Large intestine (tissue), 3 donors: ENCODE measurements around the gene VWA7. TPM values are rescaled to one million over a fixed set of nuclear protein-coding genes. Genes with fewer than 3 reads are reported as not detected.
"Not testable (repeated sequence)": the region's sequence is repeated elsewhere in the genome, so short reads cannot be mapped to it uniquely, and the experiment has no call there.

Source experiments
- DNase-seq, 2 donors: peaks; one replicate each; pipeline versions ENCODE4 v3.0.0 to v3.0.0-alpha.2; 2013
- H3K27ac ChIP-seq: one replicate; pipeline ENCODE4 v1.5.1; 2013; ENCODE audit warnings: low read length
- H3K27me3 ChIP-seq: 2 replicates; pipeline ENCODE4 v1.6.1; 2013; ENCODE audit warnings: low read length; ENCODE audit not compliant: control insufficient read depth, insufficient read depth
- H3K36me3 ChIP-seq: 2 replicates; pipeline ENCODE4 v1.6.1; 2013; ENCODE audit warnings: low read length; ENCODE audit not compliant: control insufficient read depth, insufficient read depth
- H3K4me1 ChIP-seq: one replicate; pipeline ENCODE4 v1.6.1; 2013; ENCODE audit warnings: low read length; ENCODE audit not compliant: control insufficient read depth, insufficient read depth
- H3K4me3 ChIP-seq: one replicate; pipeline ENCODE4 v1.5.1; 2013; ENCODE audit warnings: low read length
- H3K9me3 ChIP-seq: one replicate; pipeline ENCODE4 v1.6.1; 2013; ENCODE audit warnings: mild to moderate bottlenecking, low read depth, low read length, moderate library complexity; ENCODE audit not compliant: control insufficient read depth
- WGBS: methylation state at CpG from one replicate; pipeline ENCODE4 v1.1.5; 2013; ENCODE audit warnings: low lambda C conversion rate; ENCODE audit not compliant: insufficient coverage; 5-methylcytosine and 5-hydroxymethylcytosine counted together
- polyA plus RNA-seq: library from polyadenylated mRNA; unstranded; fragments of 120-200 nt; gene quantifications from one replicate; pipeline ENCODE4 v1.2.1, GENCODE V29; 2013

Gene VWA7
- polyA plus RNA-seq, 1 donor, result 10.1 TPM

DNA sequence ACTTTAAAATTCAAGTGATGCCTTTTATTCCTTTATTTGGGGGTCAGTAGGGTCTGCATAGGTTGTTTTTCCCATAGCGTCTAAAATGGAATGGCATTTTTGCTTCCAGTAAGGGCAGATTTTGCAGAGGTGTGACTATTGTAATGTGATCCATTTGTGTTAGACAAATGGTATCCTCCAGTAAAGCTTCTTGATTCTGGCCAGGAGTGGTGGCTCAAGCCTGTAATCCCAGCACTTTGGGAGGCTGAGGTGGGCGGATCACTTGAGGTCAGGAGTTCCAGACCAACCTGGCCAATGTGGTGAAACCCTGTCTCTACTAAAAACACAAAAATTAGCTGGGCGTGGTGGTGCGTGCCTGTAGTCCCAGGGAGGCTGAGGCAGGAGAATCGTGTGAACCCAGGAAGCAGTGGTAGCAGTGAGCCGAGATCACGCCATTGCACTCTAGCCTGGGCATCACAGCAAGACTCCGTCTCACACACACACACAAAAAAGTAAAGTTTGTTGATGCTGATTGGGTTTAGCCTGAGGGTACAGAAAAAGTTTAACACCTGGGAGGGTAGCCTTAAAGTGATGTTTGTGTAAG is 40.9 kb upstream of the VWA7 start:
- not testable (repeated sequence) for H3K27ac ChIP-seq, H3K27me3 ChIP-seq, H3K36me3 ChIP-seq, DNase-seq, H3K9me3 ChIP-seq
- H3K4me1 ChIP-seq, result peaks cover 40% of the 10 kb centered on the region
- WGBS, result no CpG with 5 or more reads among the region's 8 CpGs
- H3K4me3 ChIP-seq, result peak overlapping the region; percentile 10

DNA sequence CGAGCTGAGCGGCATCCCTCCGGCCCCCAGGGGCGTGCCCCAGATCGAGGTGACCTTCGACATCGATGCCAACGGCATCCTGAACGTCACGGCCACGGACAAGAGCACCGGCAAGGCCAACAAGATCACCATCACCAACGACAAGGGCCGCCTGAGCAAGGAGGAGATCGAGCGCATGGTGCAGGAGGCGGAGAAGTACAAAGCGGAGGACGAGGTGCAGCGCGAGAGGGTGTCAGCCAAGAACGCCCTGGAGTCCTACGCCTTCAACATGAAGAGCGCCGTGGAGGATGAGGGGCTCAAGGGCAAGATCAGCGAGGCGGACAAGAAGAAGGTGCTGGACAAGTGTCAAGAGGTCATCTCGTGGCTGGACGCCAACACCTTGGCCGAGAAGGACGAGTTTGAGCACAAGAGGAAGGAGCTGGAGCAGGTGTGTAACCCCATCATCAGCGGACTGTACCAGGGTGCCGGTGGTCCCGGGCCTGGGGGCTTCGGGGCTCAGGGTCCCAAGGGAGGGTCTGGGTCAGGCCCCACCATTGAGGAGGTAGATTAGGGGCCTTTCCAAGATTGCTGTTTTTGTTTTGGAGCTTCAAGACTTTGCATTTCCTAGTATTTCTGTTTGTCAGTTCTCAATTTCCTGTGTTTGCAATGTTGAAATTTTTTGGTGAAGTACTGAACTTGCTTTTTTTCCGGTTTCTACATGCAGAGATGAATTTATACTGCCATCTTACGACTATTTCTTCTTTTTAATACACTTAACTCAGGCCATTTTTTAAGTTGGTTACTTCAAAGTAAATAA is 40.2 kb upstream of the VWA7 start:
- DNase-seq, H3K27ac ChIP-seq, H3K36me3 ChIP-seq, H3K9me3 ChIP-seq, H3K27me3 ChIP-seq: not testable (repeated sequence)
- Histone ChIP-seq H3K4me1 (peaks cover 37% of the 10 kb centered on the region), H3K4me3 (peak overlapping the region; percentile 34)
- 73% methylated on average over 2 of the region's 37 CpGs for WGBS

DNA sequence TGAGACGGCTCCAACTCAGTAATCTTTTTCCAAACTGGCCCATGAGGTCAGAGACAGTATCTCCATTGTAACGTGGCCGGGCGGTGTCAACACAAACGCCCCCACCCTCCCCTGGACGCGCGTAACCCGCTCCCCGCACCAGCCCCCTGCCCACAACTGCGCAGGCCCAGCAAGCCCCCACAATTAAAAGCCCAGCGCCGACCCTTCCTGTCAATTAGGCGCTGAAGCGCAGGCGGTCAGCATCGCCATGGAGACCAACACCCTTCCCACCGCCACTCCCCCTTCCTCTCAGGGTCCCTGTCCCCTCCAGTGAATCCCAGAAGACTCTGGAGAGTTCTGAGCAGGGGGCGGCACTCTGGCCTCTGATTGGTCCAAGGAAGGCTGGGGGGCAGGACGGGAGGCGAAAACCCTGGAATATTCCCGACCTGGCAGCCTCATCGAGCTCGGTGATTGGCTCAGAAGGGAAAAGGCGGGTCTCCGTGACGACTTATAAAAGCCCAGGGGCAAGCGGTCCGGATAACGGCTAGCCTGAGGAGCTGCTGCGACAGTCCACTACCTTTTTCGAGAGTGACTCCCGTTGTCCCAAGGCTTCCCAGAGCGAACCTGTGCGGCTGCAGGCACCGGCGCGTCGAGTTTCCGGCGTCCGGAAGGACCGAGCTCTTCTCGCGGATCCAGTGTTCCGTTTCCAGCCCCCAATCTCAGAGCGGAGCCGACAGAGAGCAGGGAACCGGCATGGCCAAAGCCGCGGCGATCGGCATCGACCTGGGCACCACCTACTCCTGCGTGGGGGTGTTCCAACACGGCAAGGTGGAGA is 38.1 kb upstream of the VWA7 start, which contains the start of the genes HSPA1A and HSPA1L:
HSPA1A (plus strand) TSS at position 519 of the 814 bp plus-strand sequence; CDS start at position 733, 214 bp downstream.
HSPA1L (minus strand) TSS at position 259 of the 814 bp plus-strand sequence. CDS start 3,311 bp downstream, outside the sequence.
- Histone ChIP-seq H3K9me3 (no peaks in the 10 kb centered on the region), H3K4me3 (peak within 1 kb of the TSS; percentile 47), H3K36me3 (no peaks in the 10 kb centered on the region), H3K27ac (peak within 1 kb of the TSS; percentile 98), H3K27me3 (no peaks in the 10 kb centered on the region), H3K4me1 (peaks cover 25% of the 10 kb centered on the region)
- DNase-seq, result peak; percentile 91 to 97
- no CpG with 5 or more reads among the region's 56 CpGs for WGBS

DNA sequence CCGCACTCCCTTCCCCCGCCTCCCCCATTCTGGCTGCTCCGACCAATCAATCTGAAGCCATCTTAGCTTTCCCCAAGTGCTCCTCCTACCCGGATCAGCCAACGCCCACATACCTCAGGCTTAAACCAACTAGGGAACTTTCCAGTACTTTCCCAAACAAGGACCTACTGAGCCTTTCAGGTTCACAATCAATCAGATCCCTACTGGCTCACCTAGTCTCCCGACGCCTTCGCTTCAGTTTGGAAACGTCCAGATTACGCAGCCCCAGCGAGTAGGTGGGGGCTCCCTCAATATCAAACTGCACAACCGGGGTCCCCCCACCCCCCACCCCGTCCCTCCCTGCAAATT is 37.5 kb upstream of the VWA7 start:
- Histone ChIP-seq H3K36me3 (no peaks in the 10 kb centered on the region), H3K27me3 (no peaks in the 10 kb centered on the region), H3K27ac (peak overlapping the region; percentile 98), H3K4me1 (peaks cover 20% of the 10 kb centered on the region), H3K9me3 (no peaks in the 10 kb centered on the region), H3K4me3 (peak overlapping the region; percentile 47)
- DNase-seq, result peak; percentile 95 to 98
- WGBS, result no CpG with 5 or more reads among the region's 13 CpGs

DNA sequence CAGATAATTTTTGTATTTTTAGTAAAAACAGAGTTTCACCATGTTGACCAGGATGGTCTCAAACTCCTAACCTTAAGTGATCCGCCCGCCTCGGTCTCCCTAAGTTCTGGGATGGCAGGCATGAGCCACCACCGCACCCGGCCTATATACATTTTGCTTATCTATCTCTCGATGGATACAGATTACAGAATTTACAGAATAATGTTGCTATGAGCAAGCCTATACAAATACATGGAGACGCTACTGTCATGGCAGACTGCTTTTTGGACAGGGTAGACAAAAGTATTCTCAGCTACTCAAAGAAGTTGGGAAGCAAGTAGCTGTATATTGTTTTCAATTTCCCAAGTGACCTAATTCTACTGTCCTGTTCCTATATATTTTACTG is 36.3 kb upstream of the VWA7 start:
- H3K4me3 ChIP-seq, result peak overlapping the region; percentile 37
- no peaks in the 10 kb centered on the region for H3K27me3 ChIP-seq

DNA sequence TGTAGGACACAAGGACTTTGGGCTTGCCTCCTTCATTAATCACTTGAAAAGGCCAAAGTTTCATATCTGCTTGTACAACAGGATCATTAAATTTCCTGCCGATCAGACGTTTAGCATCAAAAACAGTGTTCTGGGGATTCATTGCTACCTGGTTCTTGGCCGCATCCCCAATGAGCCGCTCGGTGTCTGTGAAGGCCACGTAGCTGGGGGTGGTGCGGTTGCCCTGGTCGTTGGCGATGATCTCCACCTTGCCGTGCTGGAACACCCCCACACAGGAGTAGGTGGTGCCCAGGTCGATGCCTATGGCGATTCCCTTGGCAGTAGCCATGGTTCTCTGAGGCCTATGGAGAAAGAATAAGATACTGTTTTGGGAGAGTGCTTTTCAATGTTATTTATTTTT is 34.5 kb upstream of the VWA7 start:
- peaks cover 8% of the 10 kb centered on the region for H3K4me1 ChIP-seq
- H3K4me3 ChIP-seq, result no peak overlapping the region
- DNase-seq, result no peak
- H3K27me3 ChIP-seq, result no peaks in the 10 kb centered on the region
- no peaks in the 10 kb centered on the region for H3K36me3 ChIP-seq
- WGBS, result no CpG with 5 or more reads among the region's 12 CpGs
- no peaks in the 10 kb centered on the region for H3K9me3 ChIP-seq
- H3K27ac ChIP-seq, result no peak overlapping the region

More for the DNA sequence above, 36.3 kb upstream of the VWA7 start:
- Histone ChIP-seq H3K9me3 (no peaks in the 10 kb centered on the region), H3K36me3 (no peaks in the 10 kb centered on the region), H3K27ac (peak overlapping the region; percentile 98), H3K4me1 (peaks cover 14% of the 10 kb centered on the region)
- 96% methylated on average over 5 of the region's 7 CpGs for WGBS
- DNase-seq, result no peak

DNA sequence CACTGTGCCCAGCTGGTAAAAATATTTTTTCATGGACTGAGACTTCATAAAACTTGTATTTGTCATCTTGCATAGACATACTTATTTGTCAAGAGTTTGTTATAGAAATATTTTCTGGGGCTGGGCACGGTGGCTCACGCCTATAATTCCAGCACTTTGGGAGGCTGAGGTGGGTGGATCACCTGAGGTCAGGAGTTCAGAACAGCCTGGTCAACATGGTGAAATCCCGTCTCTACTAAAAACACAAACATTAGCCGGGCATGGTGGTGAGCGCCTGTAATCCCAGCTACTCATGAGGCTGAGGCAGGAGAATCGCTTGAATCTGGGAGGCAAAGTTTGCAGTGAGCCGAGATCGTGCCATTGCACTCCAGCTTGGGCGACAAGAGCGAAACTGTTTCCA is 31.5 kb upstream of the VWA7 start:
- not testable (repeated sequence) for H3K4me1 ChIP-seq, H3K27ac ChIP-seq, H3K9me3 ChIP-seq, H3K4me3 ChIP-seq, DNase-seq, H3K36me3 ChIP-seq, H3K27me3 ChIP-seq
- WGBS, result no CpG with 5 or more reads among the region's 10 CpGs

DNA sequence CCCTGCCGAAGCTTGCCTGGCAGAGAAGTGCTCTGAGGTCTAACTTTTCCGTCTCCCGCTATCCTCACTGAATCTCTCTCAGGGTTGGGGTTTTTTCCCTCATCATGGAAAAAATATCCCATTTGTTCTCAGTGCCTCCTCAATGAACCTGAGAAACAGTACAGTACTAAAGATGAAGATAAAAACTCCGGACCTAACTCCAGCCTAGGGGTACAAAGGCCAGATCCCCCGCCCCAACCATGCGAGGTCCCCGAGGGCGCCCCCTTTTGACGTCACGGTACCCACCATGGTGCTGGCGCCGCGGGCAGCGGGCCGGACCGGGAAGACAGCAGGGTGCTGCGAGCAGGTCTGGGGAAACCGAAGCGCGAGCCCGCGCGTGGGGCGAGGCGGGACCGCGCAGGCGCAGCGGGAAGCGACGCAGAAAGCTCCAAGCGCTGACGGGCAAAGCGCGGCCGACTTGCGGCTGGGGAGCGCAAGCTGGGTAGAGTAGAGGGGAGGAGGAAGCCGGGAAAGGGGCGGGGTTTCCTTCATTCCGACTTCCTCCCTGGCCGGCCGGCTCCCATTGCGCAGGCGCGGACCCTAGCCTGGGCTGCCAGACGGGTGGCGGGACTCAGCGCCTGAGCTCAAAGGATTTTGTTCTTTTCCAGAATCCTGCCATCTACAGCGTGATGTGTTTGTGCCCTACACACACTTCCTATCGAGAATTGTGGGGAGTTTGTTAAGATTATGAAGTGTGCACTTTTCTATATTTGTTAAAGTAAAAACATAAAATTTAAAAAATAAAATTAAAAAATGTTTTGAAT is 29.5 kb upstream of the VWA7 start, which contains the start of gene LSM2:
LSM2 (minus strand) TSS at position 497 of the 803 bp plus-strand sequence; CDS start at position 288, 209 bp downstream.
- DNase-seq, result peak; percentile 98
- Histone ChIP-seq H3K9me3 (no peaks in the 10 kb centered on the region), H3K27me3 (no peaks in the 10 kb centered on the region), H3K4me3 (peak within 1 kb of the TSS; percentile 65), H3K27ac (peak within 1 kb of the TSS; percentile 89), H3K36me3 (peaks cover 5% of the 10 kb centered on the region), H3K4me1 (peaks cover 6% of the 10 kb centered on the region)
- no CpG with 5 or more reads among the region's 51 CpGs for WGBS

DNA sequence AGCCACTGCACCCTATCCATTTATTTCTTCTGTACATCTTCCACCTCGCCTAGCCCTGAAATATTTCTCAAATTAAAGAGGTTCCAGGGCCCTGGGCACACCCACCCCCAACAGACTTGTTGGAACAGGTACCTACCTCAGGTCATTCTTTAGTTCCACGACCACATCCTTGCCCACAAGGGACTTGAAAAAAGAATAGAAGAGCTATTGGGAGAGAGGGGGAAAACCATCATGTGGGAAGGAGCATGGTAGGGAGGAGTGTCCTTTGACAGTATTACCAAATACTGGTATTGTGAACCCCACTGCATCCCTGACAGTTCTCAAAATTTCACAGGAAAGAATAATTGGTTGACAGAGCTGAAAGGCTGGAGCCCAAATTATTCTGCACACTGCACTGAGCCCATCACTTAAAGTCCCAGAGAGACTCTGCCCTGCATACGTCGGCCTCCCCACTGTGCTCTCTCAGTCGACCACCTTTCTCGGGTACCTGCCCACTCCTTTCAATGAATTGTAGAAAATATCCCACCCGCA is 28.9 kb upstream of the VWA7 start:
- no peaks in the 10 kb centered on the region for H3K9me3 ChIP-seq
- H3K27me3 ChIP-seq, result no peaks in the 10 kb centered on the region
- peak in 1 of 2 donors; percentile 14 for DNase-seq
- peak overlapping the region; percentile 65 for H3K4me3 ChIP-seq
- peak overlapping the region; percentile 89 for H3K27ac ChIP-seq
- H3K4me1 ChIP-seq, result peaks cover 6% of the 10 kb centered on the region
- WGBS, result 80% methylated on average over 1 of the region's 7 CpGs
- peaks cover 8% of the 10 kb centered on the region for H3K36me3 ChIP-seq
